Karpas-422 (cell line): ENCODE measurements around the gene SLC25A33. TPM values are rescaled to one million over a fixed set of nuclear protein-coding genes. Genes with fewer than 3 reads are reported as not detected.

Source experiments
- DNase-seq: peaks from one replicate; pipeline ENCODE4 v3.0.0-alpha.2; 2015
- H2AFZ ChIP-seq: fragments of 200-600 bp; sonication (generic); 2 replicates; pipeline ENCODE4 v1.6.1; 2014; ENCODE audit warnings: antibody characterized with exemption, low read length, mixed read lengths
- H3K27ac ChIP-seq: fragments of 200-600 bp; sonication (generic); 2 replicates; pipeline ENCODE4 v1.5.1; 2014; ENCODE audit warnings: mild to moderate bottlenecking, low read length, moderate library complexity
- H3K27me3 ChIP-seq: fragments of 200-600 bp; sonication (generic); 2 replicates; pipeline ENCODE4 v1.6.1; 2014; ENCODE audit warnings: low read length, mixed read lengths
- H3K36me3 ChIP-seq: fragments of 200-600 bp; sonication (generic); 2 replicates; pipeline ENCODE4 v1.6.1; 2014; ENCODE audit warnings: low read length, mixed read lengths; ENCODE audit not compliant: insufficient read depth
- H3K4me1 ChIP-seq: fragments of 200-600 bp; sonication (generic); 2 replicates; pipeline ENCODE4 v1.6.1; 2014; ENCODE audit warnings: mild to moderate bottlenecking, low read length, mixed read lengths
- H3K4me2 ChIP-seq: fragments of 200-600 bp; sonication (generic); 2 replicates; pipeline ENCODE4 v1.6.1; 2014; ENCODE audit warnings: low read length, low read depth, mild to moderate bottlenecking; ENCODE audit not compliant: poor library complexity, severe bottlenecking
- H3K4me3 ChIP-seq: fragments of 200-600 bp; sonication (generic); 2 replicates; pipeline ENCODE4 v1.5.1; 2014; ENCODE audit warnings: mild to moderate bottlenecking, antibody characterized with exemption, low read length, mixed read lengths
- H3K79me2 ChIP-seq: fragments of 200-600 bp; sonication (generic); 2 replicates; pipeline ENCODE4 v1.6.1; 2014; ENCODE audit warnings: mild to moderate bottlenecking, low read length, mixed read lengths
- H3K9ac ChIP-seq: fragments of 200-600 bp; sonication (generic); 2 replicates; pipeline ENCODE4 v1.6.0; 2014; ENCODE audit warnings: low read length
- H3K9me2 ChIP-seq: fragments of 200-600 bp; sonication (generic), shearing (Covaris generic); replicated peaks from 2 replicates; pipeline ENCODE4 v1.6.0; 2014; ENCODE audit warnings: mild to moderate bottlenecking, low read length, moderate library complexity; ENCODE audit not compliant: insufficient read depth
- H3K9me3 ChIP-seq: fragments of 300-700, 200-600 bp; sonication (generic); 2 replicates; pipeline ENCODE4 v1.6.1; 2014; ENCODE audit warnings: low read length, mixed read lengths
- H4K20me1 ChIP-seq: fragments of 200-600 bp; sonication (generic); 2 replicates; pipeline ENCODE4 v1.6.1; 2014; ENCODE audit warnings: mild to moderate bottlenecking, antibody characterized with exemption, low read length, low read depth; ENCODE audit not compliant: insufficient read depth
- total RNA-seq: library from RNA; depleted of rRNA; stranded (reverse); fragments of >200 nt; shearing (Covaris generic); gene quantifications from 2 replicates; pipeline ENCODE4 v1.2.3, GENCODE V29; 2014; ENCODE audit warnings: low replicate concordance; rRNA removed

Gene SLC25A33
- 19.7 and 25.2 TPM in 2 replicates for total RNA-seq

GRCh38 chr1:9539165-9539828, at the start of gene SLC25A33:
Gene SLC25A33 (plus strand): TSS chr1:9539465. CDS start chr1:9539692, 227 bp downstream.
- Histone ChIP-seq H3K9me3 (no peaks in the 10 kb centered on the region), H3K4me1 (peaks cover 38% of the 10 kb centered on the region), H3K79me2 (peaks cover 48% of the 10 kb centered on the region), H3K4me2 (peak within 1 kb of the TSS; percentile 90), H2AFZ (peak within 1 kb of the TSS; percentile 96), H3K27ac (peak within 1 kb of the TSS; percentile 62), H3K36me3 (peaks cover 14% of the 10 kb centered on the region), H3K27me3 (no peaks in the 10 kb centered on the region), H3K4me3 (peak within 1 kb of the TSS; percentile 83), H3K9ac (peak within 1 kb of the TSS; percentile 92), H4K20me1 (peaks cover 30% of the 10 kb centered on the region), H3K9me2 (no peaks in the 10 kb centered on the region)
- peak; percentile 99 for DNase-seq

- no peak overlapping the region for H3K9ac ChIP-seq
- H4K20me1 ChIP-seq, result no peaks in the 10 kb centered on the region
- no peaks in the 10 kb centered on the region for H3K9me3 ChIP-seq
- H3K79me2 ChIP-seq, result no peaks in the 10 kb centered on the region
- H3K4me1 ChIP-seq, result peaks cover 9% of the 10 kb centered on the region
- DNase-seq, result peak; percentile 89
- H3K27ac ChIP-seq, result no peak overlapping the region
- no peak overlapping the region for H2AFZ ChIP-seq
- H3K27me3 ChIP-seq, result no peaks in the 10 kb centered on the region
- H3K36me3 ChIP-seq, result no peaks in the 10 kb centered on the region
- no peak overlapping the region for H3K4me2 ChIP-seq
- H3K9me2 ChIP-seq, result no peaks in the 10 kb centered on the region
- no peak overlapping the region for H3K4me3 ChIP-seq
These were observed 48.5 kb upstream of the SLC25A33 start for GRCh38 chr1:9490605-9491339.

- Histone ChIP-seq H3K9me3 (no peaks in the 10 kb centered on the region), H3K27me3 (no peaks in the 10 kb centered on the region), H3K79me2 (no peaks in the 10 kb centered on the region), H4K20me1 (no peaks in the 10 kb centered on the region), H3K4me1 (peaks cover 9% of the 10 kb centered on the region), H3K4me3 (no peak overlapping the region), H3K27ac (no peak overlapping the region), H3K36me3 (no peaks in the 10 kb centered on the region), H2AFZ (no peak overlapping the region), H3K9me2 (no peaks in the 10 kb centered on the region), H3K4me2 (no peak overlapping the region), H3K9ac (no peak overlapping the region)
- DNase-seq, result no peak
These were observed 45.9 kb upstream of the SLC25A33 start for GRCh38 chr1:9493326-9493725.

- DNase-seq, result peak; percentile 88
- no peaks in the 10 kb centered on the region for H3K9me2 ChIP-seq
- no peaks in the 10 kb centered on the region for H3K9me3 ChIP-seq
- no peaks in the 10 kb centered on the region for H4K20me1 ChIP-seq
- no peaks in the 10 kb centered on the region for H3K36me3 ChIP-seq
- H3K79me2 ChIP-seq, result no peaks in the 10 kb centered on the region
- no peak overlapping the region for H3K27ac ChIP-seq
- H3K9ac ChIP-seq, result peak overlapping the region; percentile 68
- H2AFZ ChIP-seq, result peak overlapping the region; percentile 98
- H3K4me3 ChIP-seq, result peak overlapping the region; percentile 66
- peak overlapping the region; percentile 74 for H3K4me2 ChIP-seq
- H3K27me3 ChIP-seq, result no peaks in the 10 kb centered on the region
- peaks cover 9% of the 10 kb centered on the region for H3K4me1 ChIP-seq
These were observed 44.1 kb upstream of the SLC25A33 start for GRCh38 chr1:9494936-9495758.

DNA sequence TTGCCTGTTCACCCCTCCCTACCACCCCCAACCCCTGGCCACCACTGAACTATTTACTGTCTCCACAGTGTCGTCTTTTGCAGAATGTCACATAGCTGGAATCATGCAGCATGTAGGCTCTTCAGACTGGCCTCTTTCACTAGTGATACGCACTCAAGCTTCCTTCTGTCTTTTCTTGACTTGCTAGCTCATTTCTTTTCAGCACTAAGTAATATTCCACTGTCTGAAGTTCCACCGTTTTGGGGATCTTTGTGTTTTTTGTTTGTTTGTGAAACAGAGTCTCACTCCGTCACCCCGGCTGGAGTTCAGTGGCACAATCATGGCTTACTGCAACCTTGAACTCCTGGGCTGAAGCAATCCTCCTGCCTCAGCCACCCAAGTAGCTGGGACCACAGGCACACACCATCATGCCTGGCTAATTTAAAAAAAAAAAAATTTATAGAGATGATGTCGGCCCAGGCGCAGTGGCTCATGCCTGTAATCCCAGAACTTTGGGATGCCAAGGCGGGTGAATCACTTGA, 43.4 kb upstream of the SLC25A33 start:
- no peak for DNase-seq
- H3K4me1 ChIP-seq, result peaks cover 9% of the 10 kb centered on the region
- no peaks in the 10 kb centered on the region for H3K79me2 ChIP-seq
- no peaks in the 10 kb centered on the region for H3K27me3 ChIP-seq
- H3K9me3 ChIP-seq, result no peaks in the 10 kb centered on the region
- no peaks in the 10 kb centered on the region for H3K36me3 ChIP-seq
- H3K9me2 ChIP-seq, result no peaks in the 10 kb centered on the region
- H3K9ac ChIP-seq, result no peak overlapping the region; the same call in 1 of the 2 replicates
- peak overlapping the region; percentile 98; the same call in 1 of the 2 replicates for H2AFZ ChIP-seq
- H3K4me3 ChIP-seq, result peak overlapping the region; percentile 66; the same call in 1 of the 2 replicates
- peak overlapping the region; percentile 74 for H3K4me2 ChIP-seq
- no peak overlapping the region for H3K27ac ChIP-seq
- H4K20me1 ChIP-seq, result no peaks in the 10 kb centered on the region

GRCh38 chr1:9500756-9501754, 38.2 kb upstream of the SLC25A33 start:
- Histone ChIP-seq H3K27me3 (no peaks in the 10 kb centered on the region), H3K4me2 (no peak overlapping the region), H2AFZ (no peak overlapping the region), H3K27ac (no peak overlapping the region), H4K20me1 (no peaks in the 10 kb centered on the region), H3K79me2 (no peaks in the 10 kb centered on the region), H3K9me2 (no peaks in the 10 kb centered on the region), H3K4me1 (no peaks in the 10 kb centered on the region), H3K9ac (no peak overlapping the region), H3K36me3 (no peaks in the 10 kb centered on the region), H3K4me3 (no peak overlapping the region), H3K9me3 (no peaks in the 10 kb centered on the region)
- no peak for DNase-seq

- Histone ChIP-seq H3K4me2 (no peak overlapping the region), H3K9ac (no peak overlapping the region), H3K4me1 (no peaks in the 10 kb centered on the region), H3K4me3 (no peak overlapping the region), H3K9me3 (no peaks in the 10 kb centered on the region), H3K27ac (no peak overlapping the region), H4K20me1 (no peaks in the 10 kb centered on the region), H3K79me2 (no peaks in the 10 kb centered on the region), H3K9me2 (no peaks in the 10 kb centered on the region), H3K36me3 (no peaks in the 10 kb centered on the region), H3K27me3 (no peaks in the 10 kb centered on the region), H2AFZ (no peak overlapping the region)
- no peak for DNase-seq
These were observed 36.1 kb upstream of the SLC25A33 start for GRCh38 chr1:9503001-9503675.
